Epithelial cell of prostate (primary cell): ENCODE data around the gene TDRD7.
A peak's percentile ranks its signal among the peaks of the same experiment; 100 is the strongest.

Source experiments
- DNase-seq: peaks from one replicate; pipeline ENCODE4 v3.0.0-alpha.2; 2011; ENCODE audit warnings: low read depth, low spot score
- H3K27ac ChIP-seq: fragments of 450-650 bp; 2 replicates; pipeline ENCODE4 v1.5.1; 2017; ENCODE audit warnings: mild to moderate bottlenecking

Gene TDRD7

DNA sequence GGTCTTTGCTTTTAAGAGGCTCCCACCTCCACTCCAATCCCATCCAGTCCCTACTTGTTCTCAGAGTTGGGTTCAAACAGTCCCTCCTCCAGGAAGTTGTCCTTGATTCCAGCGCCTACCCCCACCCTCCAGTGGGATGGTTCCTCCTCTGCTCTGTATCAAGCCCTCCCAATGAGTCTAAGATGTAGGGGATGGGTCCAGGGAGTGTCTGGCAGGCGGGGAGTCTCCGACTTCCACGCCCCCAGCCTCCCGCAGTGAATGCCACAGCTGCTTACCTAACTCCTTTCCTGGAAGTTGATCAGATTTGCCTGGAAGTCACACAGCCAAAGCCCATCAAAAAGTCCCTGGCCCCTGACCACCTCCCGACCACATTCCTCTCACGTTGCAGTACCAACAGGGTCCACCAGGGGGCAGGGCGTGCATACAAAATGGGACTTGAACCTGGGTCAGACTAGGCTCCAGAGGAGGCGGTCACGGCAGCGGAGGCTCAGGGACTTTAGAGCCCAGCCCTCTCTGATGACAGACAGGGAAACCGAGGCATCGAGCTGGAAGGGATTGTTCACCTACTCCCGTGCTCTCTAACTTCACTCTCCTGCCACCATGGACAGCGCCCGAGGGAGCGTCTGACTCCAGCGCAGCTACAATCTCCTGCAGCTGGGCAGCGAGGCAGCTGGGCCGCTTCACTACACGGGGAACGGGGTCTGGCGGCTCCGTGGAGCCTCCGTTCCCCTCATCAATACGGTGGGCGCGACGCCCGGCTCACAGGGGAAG, 25.0 kb upstream of the TDRD7 start:
- H3K27ac ChIP-seq: no peak overlapping the region
- DNase-seq: no peak

DNA sequence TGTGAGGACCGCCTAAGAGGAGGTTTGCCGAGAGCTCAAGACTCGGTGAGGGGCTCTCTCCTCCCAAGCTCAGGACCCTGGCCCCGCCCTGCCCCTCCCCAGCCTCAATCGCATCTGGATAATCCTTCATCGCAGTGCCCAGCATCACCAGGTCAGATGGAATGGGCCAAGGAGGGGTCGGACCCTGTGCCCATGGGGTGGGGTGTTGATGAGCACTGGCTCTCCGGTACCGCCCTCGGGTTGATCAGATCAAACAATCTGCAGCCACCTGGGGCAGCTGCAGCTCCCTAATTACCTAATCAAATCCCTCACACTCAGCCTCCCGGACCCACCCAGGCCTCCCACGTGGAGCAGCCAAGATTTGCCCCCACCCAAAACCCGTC, 24.4 kb upstream of the TDRD7 start:
- no peak overlapping the region for H3K27ac ChIP-seq
- no peak for DNase-seq

DNA sequence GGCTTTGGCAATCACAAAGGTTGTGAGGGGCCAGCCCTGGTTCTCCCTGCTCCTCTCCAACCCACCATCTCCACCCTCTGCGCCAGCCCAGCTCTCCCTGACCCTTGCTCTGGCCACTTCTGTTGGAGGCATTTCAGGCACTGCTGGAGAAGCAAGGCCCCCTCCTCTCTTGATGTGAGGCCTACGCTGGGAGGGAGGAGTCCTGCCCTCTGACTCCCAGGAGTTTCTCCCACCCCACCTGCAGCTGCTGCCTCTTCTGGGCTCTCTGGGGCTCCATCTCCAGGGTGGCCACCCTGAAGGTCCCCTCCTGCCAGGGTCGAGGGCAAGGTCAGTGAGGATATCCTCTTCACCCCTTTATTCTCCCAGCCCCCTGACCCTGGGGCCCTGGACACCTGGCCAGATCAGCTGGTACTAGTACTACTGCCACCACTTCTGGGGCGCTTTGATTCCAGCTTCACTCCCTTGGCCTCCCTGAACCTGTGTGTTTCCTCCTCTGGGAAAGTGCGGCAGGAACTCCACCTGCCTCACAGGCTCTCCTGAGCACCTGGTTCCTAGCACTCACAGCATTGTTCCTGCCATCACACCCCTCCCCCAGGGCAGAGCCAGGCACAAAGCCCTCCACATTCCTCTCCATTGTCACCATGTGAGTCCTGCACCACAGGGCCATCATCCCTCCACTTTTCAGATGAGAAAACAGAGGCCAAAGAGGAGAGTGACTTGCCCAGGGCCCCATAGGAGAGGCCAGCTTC, 23.8 kb upstream of the TDRD7 start:
- no peak overlapping the region for H3K27ac ChIP-seq
- DNase-seq: no peak

DNA sequence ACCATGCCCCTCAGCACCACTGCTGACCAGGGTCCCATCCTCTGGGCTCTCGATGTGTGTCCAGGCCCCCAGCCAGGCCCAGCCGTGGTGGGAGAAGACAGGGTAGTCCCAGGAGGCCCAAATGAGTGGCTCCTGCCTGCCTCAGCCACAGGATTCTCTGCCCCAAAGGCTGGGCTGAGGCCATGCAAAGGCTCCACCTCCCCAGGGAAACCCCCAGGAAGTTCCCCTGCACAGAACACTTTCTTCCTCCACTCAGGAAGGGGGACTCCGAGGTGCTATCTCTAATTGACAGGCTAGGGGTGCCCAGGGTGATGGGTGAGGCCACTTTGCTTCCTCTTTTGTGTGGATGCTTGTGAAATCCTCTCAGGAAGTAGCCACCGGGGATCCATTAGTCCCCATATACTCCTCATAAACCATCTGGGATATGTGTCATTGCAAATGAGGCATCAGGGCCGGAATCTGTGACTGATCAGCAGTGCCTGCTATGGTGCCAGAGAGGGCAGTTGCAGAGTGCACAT, 23.1 kb upstream of the TDRD7 start:
- H3K27ac ChIP-seq: no peak overlapping the region
- DNase-seq: no peak

DNA sequence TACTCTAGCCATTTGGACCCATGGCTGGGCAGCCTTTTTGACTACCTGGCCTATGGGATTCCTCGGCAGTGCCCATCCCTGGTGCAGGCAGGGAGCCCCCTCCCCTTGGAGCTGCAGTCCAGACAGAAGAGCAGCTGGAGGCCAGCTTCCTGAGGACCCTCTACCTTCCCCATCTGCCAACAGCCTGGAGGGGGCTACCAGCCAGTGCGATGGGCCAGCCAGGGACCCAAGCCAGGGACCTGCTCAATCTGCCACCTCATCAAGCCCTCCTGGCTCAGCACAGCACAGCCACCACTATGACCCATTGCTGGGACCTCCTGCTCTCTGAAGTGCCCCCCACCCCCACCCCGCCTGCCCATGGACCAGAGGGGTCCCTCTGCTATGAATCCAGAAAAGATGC, 22.6 kb upstream of the TDRD7 start:
- no peak overlapping the region for H3K27ac ChIP-seq
- no peak for DNase-seq

DNA sequence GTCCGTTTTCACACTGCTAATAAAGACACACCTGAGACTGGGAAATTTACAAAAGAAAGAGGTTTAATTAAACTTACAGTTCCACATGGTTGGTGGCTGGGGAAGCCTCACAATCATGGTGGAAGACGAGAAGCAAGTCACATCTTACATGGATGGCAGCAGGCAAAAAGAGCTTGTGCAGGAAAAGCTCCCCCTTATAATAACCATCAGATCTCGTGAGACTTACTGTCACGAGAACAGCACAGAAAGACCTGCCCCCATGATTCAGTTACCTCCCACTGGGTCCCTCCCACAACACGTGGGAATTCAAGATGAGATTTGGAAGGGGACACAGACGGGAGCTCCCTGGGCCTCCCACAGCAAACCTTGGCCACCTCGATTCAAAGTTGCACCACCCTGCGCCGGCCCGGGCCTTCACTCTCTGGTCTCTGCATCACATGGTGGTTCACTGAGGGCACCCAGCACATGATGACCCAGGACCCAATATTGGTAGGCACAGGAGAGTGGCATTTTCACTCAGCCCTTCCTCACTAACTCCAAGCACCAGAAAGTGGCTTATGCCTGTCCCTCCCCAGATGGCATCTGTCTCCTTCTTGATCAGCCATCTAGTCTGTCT, 21.0 kb upstream of the TDRD7 start:
- DNase-seq: no peak
- no peak overlapping the region for H3K27ac ChIP-seq

DNA sequence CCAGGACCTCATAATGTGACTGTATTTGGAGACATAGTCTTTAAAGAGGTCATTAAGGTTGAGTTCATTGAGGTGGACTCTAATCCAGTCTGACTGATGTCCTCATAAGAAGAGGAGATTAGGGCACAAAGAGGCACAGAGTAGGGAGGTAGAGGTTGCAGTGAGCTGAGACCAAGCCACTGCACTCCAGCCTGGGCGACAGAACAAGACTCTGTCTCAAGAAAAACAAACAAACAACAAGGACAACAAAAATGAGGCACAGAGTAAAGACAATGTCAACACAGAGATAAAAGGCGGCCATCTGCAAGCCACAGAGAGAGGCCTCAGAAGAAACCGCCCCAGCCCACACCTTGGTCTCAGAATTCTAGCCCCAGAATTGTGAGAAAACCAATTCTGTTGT, 17.0 kb upstream of the TDRD7 start:
- DNase-seq: no peak
- H3K27ac ChIP-seq: no peak overlapping the region

DNA sequence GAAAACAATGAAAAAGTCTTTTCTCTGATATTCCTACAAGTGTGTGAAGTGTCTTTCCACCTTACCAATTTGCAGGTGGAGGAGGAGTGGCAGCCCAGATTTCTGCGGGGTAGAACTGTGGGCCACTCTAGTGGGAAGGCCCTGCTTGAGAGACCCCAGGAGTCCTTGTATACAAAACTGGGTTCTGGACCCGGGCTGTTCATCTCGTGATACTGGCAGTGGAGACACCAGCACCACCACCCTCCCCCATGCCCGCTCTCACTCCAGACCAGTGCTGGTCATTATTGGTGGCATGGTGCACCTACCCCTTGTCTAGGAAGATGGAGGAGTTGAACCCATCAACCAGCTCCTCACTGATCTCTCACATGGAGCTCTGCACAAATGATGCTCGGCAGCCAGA, 16.2 kb upstream of the TDRD7 start:
- no peak overlapping the region for H3K27ac ChIP-seq
- no peak for DNase-seq

DNA sequence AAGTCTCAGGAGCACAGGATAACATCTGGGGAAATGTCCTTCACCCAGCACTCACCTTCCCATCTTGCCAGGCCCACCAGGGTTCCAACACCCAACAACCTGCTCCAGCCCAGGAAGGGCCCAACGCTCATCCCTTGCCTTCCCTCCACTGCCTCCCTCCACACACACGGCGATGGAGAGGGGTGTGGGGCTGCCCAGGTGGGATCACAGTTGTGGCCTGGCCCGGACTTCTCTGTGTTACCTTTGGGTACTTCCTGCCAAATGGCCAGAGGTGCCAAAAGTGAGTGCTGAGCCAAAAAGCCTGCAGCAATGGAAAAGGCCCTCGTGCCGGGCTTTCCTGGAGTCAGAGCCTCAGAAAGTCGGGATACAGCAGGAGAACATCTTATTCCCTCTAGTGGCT, 15.6 kb upstream of the TDRD7 start:
- DNase-seq: no peak

DNA sequence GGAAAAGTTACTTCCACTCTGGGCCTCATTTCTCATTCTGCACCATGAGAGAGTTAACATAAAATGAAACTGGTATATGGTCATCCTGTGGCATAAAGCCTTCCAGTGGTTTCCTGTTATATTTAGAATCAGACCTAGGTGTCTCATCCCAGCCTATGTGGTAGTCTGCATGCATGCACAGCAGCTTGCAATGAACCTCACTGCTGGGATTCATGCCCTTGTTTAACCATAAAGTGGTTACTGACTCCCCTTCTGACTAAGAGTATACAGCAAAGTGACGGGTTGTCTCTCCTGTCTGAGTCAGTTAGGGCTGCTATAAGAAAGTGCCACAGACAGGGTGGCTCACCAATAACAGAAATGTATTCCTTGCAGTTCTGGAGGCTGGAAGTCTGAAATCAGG, 14.7 kb upstream of the TDRD7 start:
- DNase-seq: peak; percentile 52
- no peak overlapping the region for H3K27ac ChIP-seq

More for the DNA sequence above, 15.6 kb upstream of the TDRD7 start:
- H3K27ac ChIP-seq: no peak overlapping the region

DNA sequence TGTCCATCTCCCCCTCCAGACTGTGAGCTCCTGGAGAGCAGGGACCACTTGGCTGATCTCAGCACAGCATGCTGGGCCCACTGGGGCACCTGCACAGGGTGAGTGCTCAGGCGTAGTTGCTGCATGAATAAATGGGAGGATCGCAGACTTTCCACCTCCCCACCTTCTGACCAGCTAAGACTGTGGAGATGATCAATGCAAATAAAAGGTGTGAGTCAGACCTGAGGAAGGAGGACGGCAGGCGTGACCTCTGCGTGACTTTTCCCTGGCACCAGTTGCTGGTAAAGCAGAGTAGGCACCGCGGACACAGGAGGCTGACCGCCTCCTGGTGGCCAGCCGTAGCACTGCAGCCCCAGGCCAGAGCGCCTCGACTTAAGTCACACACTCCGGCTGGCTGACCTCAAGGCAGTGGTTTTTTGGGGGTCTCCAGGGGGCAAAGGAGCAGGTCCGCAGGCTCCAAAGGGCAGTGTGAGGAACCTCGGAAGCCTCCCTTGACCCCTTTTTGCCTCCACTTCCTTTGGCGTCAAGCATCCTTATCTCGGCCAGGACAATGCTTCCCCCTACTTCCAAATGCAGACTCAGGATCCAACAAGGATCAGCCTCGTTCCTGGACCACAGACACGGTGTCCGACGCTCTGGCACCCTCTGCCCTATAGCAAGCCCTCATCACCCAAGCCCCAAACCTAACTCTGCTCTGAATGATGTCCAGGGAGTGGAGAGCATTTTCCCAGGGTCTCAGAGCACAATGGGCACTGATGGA, 12.7 kb upstream of the TDRD7 start:
- DNase-seq: peak; percentile 83
- no peak overlapping the region for H3K27ac ChIP-seq

DNA sequence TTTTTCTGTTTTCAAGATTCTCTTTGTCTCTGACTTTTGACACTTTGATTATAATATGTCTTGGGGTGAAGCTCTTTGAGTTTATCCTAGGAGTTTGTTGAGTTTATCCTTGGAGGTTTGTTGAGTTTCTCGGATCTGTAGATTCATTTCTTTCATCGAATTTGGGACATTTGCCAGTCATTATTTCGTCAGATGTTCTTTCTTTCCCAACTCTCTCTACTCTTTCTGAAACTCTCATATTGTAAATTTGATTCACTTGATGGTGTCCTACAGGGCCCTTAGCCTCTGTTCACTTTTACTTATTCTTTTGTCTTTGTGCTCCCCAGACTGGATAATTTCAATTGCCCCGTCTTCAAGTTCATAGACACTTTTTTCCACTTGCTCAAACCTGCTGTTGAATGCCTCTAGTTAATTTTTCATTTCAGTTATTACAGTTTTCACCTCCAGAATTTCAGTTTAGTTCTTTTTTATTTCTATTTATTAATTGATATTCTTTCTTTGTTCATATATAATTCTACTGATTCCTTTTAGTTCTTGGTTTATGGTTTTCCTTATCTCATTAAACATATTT, 8.1 kb upstream of the TDRD7 start:
- no peak for DNase-seq
- no peak overlapping the region for H3K27ac ChIP-seq

DNA sequence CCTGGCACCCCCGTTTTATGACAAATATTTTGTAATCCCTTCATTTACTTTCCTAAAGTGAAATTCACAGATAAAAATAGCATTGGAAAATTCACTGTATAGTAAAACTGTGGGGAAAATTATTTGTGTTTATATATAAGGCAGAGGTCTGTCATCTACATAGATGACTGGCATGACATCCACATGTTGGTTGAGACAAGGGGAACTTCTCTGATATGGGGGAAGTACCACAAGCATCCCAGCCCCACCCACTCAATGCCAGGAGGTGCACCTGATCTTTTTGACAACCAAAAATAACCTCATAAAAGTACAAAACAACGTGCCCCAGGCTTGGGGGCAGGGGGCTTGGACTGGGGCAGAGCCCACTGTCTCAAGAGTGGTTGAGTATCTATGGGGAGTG, 6.3 kb upstream of the TDRD7 start:
- no peak overlapping the region for H3K27ac ChIP-seq
- DNase-seq: no peak

DNA sequence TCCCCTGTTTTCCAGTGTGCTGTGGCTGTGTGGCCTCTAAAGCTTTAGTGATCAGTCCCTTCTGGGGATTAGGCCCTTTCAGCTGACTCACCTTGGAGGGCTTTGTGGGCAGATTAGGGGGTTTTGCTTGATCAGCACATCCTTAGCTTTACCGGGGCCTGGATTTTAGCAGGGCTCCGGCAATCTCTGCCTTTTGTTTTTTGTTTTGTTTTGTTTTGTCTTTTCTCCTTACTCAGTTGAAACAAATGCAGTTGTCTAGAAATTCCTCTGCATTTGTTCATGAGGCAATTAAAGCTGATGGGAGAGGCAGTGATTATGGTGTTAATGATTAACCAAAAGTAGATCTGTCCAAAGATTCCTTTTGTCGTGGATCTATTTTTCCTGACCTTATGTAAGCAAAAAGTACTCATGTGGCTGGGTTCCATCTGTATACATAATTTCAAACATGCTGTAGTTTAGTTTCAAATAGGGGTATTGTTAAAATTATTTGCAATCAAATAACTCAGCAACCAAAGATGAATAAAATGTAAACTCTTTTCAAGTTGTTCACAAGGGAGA, 5.2 kb upstream of the TDRD7 start:
- no peak for DNase-seq
- H3K27ac ChIP-seq: no peak overlapping the region

DNA sequence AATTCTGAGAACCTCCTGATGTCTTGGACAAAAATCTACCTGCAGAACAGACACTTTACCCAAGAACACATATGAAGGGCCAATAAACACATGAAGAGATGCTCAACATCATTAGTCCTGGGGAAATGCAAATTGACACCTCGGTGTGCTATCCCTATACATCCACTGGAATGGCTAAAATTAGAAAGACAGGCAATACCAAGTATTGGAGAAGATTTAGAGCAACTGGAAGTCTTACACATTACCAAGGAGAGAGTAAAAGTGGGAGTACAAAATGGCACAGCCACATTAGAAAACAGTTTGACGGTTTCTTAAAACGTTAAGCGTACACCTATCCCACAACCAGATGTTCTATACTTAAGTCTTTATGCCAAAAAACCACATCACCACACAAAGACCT, 3.3 kb upstream of the TDRD7 start:
- DNase-seq: no peak
- H3K27ac ChIP-seq: no peak overlapping the region

DNA sequence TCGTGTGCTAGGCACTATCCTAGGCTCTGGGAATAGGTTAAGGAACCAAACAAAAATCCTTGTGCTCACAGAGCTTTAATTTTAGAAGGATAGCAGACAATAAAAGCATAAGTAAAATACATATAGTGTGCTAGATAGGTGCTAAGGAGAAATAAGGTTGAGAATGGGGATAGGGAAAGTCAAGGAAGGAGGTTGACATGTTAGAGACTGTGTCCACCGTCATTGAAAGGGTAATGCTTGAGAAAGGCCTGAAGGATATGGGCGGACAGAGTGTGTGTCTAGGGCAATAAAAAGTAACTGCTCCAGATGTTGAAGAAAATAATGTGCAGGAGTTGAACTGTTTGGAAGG, 482 bp upstream of the TDRD7 start:
- no peak overlapping the region for H3K27ac ChIP-seq
- no peak for DNase-seq

DNA sequence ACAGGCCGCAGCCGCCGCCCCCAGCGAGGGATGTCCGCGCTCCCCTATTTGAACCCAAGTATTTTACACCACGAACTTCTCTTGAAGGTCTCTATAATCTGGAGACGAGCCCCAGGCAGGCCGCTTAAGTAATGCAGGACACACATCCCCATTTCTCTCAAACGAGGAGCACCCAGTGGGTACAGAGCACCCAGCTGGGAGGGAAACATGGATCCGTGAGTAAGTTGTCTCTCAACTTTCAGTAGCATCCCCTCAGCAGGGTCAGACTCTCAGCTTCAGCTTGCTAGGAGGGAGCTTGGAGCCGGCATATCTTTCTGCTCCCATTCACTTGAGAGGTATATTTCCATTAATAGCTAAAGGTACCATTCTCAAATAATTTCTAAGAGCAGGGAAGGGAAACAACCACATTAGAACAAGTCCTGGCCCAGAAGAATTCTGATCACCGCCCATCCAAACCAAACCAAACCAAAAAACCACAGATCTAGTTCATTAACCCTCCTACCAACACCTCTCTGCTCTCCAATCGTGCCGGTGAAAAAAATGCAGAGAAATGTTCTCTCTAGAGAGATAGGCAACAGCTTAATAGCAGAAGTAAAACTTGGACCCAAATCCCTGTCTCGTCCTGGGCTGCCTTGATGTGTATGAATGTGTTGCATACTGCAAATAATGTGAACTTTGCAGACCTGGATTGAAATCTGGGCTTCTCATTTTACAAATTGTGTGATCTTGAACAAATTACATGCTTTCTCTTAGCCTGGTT, 910 bp downstream of the TDRD7 start:
- H3K27ac ChIP-seq: no peak overlapping the region
- DNase-seq: no peak

DNA sequence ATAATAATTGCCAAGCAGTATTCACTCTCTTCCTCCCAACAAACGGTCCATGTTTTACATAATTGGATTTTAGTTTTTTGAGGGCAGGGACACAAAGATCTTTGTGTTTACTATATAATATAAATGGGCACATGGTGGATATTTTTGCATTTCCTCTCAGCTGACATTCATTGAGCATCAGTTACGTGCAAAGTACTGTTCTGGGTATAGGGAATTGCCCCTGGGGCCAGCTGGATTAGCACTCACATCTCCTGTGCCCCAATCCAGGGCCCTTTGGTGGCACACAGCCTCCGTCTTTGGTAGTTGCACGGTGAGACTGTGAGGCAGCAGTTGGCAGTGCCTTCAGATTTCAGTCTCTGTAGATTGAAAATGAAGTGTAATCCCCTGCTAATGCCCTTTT, 1.6 kb downstream of the TDRD7 start:
- H3K27ac ChIP-seq: no peak overlapping the region
- no peak for DNase-seq

DNA sequence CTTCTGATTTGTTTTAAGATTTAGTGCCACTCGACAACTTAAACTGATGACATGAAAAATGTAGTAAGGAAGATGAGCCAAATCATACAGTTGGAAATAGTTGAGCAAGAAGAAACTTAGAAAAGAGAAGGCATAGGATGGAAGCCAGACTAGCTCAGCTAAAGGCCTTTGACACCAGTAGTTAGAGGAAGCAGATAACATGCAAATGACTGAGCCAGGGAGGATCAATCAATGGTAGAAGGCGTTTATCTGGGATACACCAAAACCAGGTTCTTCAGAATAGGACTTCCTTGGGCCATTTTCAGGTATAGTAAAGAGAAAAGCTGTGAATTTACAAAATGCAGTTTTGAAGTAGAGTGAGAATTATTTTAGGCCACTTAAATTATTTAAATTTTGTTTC, 3.2 kb downstream of the TDRD7 start:
- DNase-seq: no peak

More for the DNA sequence above, 3.2 kb downstream of the TDRD7 start:
- no peak overlapping the region for H3K27ac ChIP-seq
